Keratinocyte (primary cell): ENCODE results near the gene RAMP1.

Experiments used
- CTCF ChIP-seq, 3 experiments: IDR thresholded peaks in 1 of 3; conservative IDR thresholded peaks in 1 of 3; optimal IDR thresholded peaks in 1 of 3; 2 replicates in 2 of 3; 3 replicates in 1 of 3; pipeline versions ENCODE3 to v1.5.1; 2011; ENCODE audit warnings: low read length in 3 of 3, mild to moderate bottlenecking in 3 of 3, moderate library complexity in 2 of 3, control low read depth in 1 of 3, inconsistent platforms in 1 of 3; ENCODE audit not compliant: insufficient read depth in 2 of 3; ENCODE audit errors: extremely low read depth in 1 of 3
- EZH2 ChIP-seq: IDR thresholded peaks from one replicate; pipeline ENCODE4 v1.6.1; 2012; ENCODE audit warnings: inconsistent platforms, mild to moderate bottlenecking, low read length, moderate library complexity

GRCh38 chr2:237909075-237909695 is 49.8 kb downstream of the RAMP1 start:
- TF ChIP-seq CTCF (optimal IDR thresholded peaks at IDR 0.05 in 1 of 3, IDR thresholded peaks at IDR 0.05 in 1 of 3, conservative IDR thresholded peaks at IDR 0.05 in 1 of 3; ENCODE audit: extremely low read depth in 1 of 3, insufficient read depth in 2 of 3, low read length in 3 of 3) (no peak), EZH2 (no peak)
